AG09319 (cell line): Measurements from ENCODE around the gene PNMA3.
"Not testable (repeated sequence)": the region's sequence is repeated elsewhere in the genome, so short reads cannot be mapped to it uniquely, and the experiment has no call there.

Source experiments
- DNase-seq: peaks from one replicate; pipeline ENCODE4 v3.0.0-alpha.2; 2010; ENCODE audit warnings: low read depth; ENCODE audit errors: extremely low read depth
- TF ChIP-seq, protein P1 (sequence below): IDR thresholded peaks from 2 replicates; pipeline ENCODE4 v1.5.1; 2011; ENCODE audit warnings: low read depth, mild to moderate bottlenecking, inconsistent platforms, low read length, moderate library complexity

Gene PNMA3

DNA sequence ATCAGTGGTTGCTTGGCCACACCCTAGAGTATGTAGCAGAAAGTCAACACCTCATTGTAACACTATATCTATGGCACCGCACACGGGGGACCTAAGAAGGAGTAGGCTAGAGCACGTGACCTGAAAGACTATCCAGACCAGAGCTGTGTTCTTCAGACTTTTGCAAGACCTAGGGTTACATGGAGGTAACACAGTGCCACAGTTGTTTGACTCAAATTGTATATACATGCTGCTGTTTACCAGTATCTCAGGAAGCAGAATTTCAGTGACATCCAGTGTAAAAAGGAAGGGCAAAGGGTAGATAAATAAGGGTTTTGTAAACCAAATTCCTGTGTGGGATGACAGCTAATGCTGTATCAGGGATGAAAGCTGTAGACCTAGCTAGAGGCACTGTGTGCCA is 46.1 kb downstream of the PNMA3 start:
- TF ChIP-seq, protein P1, sequence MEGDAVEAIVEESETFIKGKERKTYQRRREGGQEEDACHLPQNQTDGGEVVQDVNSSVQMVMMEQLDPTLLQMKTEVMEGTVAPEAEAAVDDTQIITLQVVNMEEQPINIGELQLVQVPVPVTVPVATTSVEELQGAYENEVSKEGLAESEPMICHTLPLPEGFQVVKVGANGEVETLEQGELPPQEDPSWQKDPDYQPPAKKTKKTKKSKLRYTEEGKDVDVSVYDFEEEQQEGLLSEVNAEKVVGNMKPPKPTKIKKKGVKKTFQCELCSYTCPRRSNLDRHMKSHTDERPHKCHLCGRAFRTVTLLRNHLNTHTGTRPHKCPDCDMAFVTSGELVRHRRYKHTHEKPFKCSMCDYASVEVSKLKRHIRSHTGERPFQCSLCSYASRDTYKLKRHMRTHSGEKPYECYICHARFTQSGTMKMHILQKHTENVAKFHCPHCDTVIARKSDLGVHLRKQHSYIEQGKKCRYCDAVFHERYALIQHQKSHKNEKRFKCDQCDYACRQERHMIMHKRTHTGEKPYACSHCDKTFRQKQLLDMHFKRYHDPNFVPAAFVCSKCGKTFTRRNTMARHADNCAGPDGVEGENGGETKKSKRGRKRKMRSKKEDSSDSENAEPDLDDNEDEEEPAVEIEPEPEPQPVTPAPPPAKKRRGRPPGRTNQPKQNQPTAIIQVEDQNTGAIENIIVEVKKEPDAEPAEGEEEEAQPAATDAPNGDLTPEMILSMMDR = no peak
- no peak for DNase-seq

DNA sequence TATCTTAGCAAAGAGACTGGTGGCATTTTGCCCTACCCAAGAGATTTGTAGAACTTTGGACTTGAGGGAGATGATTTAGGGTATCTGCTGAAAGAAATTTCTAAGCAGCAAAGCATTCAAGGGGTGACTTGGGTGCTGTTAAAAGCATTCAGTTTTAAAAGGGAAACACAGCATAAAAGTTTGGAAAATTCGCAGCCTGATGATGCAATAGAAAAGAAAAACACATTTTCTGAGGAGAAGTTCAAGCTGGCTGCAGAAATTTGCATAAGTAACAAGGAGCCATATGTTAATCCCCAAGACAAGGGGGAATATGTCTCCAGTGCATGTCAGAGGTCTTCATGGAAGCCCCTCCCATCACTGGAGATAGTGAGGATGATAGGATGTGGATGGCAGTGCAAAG is 48.7 kb downstream of the PNMA3 start:
- DNase-seq = not testable (repeated sequence)

DNA sequence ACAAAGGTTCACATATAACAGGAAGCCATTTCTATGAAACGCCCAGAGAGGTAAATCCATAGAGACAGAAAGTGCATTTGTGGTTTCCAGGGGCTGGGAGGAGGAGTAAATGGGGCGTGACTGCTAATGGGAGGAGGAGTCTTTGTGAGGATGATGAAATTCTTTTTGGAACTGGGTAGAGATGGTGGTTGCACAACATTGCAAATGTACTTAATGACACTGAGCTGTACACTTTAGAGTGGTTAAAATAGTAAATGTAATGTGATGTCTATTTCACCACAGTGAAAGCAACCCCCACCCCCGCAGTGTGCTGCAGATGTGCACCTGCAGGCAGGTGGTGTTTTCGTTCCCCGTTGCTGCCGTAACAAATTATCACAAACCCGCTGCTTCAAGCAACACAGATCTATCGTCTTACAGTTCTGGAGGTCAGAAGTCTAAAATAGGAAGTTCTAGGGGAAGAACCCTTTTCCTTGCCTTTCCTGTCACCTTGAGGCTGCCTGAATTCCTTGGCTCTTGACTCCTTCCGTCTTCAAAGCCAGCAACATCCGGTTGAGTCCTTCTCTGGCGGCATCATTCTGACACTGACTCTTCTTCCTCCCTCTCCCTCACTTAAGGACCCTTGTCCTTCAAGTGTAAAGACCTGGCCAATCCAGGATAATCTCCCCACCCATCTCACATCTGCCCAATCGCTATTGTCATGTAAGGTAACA is 50.0 kb downstream of the PNMA3 start:
- not testable (repeated sequence) for DNase-seq
